ENCODE results near the gene CNIH4. TPM values are rescaled to one million over a fixed set of nuclear protein-coding genes. Genes with fewer than 3 reads are reported as not detected.

CNIH4 gene
- polyA plus RNA-seq, 1 of the 3 experiments (the other 2 are of a cell fraction): 37.7 TPM

DNA sequence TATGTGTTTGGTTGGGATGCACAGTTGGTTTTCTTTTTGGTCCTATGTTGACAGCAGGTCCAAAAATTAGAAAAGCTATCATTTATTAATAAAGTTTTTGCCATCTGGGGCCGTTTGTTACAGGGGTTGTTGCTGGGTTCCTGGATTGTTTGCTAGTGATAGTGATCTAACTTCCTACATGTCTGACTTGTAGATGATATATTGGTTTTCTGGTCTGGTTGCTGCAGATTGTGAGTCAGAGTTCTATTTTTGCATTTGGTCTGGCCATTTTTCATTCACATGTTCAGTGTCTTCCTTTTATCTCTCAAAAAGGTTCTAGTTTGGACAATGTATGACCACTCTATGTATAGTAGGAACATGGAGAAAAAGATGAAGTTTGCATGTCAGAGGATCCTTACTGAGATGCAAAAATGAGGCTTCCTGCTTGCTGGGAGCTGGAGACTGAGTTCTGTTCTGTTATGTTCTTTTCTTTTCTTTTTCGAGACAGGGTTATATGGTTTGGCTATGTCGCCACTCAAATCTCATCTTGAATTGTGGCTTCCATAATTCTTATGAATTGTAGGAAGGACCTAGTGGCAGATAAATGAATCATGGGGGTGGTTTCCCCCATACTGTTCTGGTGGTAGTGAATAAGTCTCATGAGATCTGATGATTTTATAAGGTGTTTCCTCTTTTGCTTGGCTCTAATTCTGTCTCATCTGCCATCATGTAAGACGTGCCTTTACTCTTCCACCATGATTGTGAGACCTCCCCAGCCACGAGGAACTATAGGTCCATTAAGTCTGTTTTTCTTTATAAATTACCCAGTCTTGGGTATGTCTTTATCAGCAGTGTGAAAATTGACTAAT lies 22.5 kb upstream of the CNIH4 start:
- DNase-seq: no peak
- WGBS (ENCODE audit: low lambda C conversion rate): 38% methylated on average over 5 of the region's 5 CpGs
- peak overlapping the region; percentile 61 for H3K9ac ChIP-seq
- H3K9me2 ChIP-seq: no peaks in the 10 kb centered on the region
- H2AFZ ChIP-seq (ENCODE audit: low read depth): peak overlapping the region; percentile 86
- peaks cover 7% of the 10 kb centered on the region for H3K79me2 ChIP-seq (ENCODE audit: insufficient read depth)
- ChIA-PET POLR2A (no interaction called here), CTCF (interaction anchor here (0.6 to 4.3 kb wide), 17 partner anchors 9 to 628 kb away, joined by 3 to 32 read pairs (median 4); partner anchors contain the start of gene FBXO28)
- H3K9me3 ChIP-seq: no peaks in the 10 kb centered on the region
- peaks cover 23% of the 10 kb centered on the region for H3F3A ChIP-seq (replicated peaks; ENCODE audit: insufficient read depth)
- H3K4me3 ChIP-seq (ENCODE audit: low read depth in 2 of 2, low read length in 1 of 2): peak overlapping the region in 1 of 2 experiments; percentile 35; a peak in 2 of 4 replicates
- H3K4me1 ChIP-seq (ENCODE audit: control insufficient read depth in 1 of 2, insufficient read depth in 2 of 2, low read depth in 1 of 2, low read length in 1 of 2): peaks cover 0 to 8% of the 10 kb centered on the region in 2 experiments; a peak in 3 of 4 replicates
- no peaks in the 10 kb centered on the region for H3K36me3 ChIP-seq (replicated peaks in 1 of 2; ENCODE audit: control insufficient read depth in 1 of 2, insufficient read depth in 2 of 2, low read length in 1 of 2)
- H3K4me2 ChIP-seq: peak overlapping the region; percentile 60
- H4K20me1 ChIP-seq (ENCODE audit: insufficient read depth): no peaks in the 10 kb centered on the region
- no peaks in the 10 kb centered on the region for H3K27me3 ChIP-seq (ENCODE audit: insufficient read depth)
- H3K27ac ChIP-seq (ENCODE audit: low read depth in 2 of 2, low read length in 1 of 2): peak overlapping the region; percentile 54 to 91; a peak in 3 of 4 replicates
- TF ChIP-seq TAF1 (IDR thresholded peaks at IDR 0.05; ENCODE audit: borderline replicate concordance, low read depth, low read length) (no peak), ELF1 (IDR thresholded peaks at IDR 0.05) (peak; percentile 23; the same call in 1 of the 2 replicates), RXRA (IDR thresholded peaks at IDR 0.05; ENCODE audit: borderline replicate concordance, low read depth) (peak; percentile 40; the same call in 1 of the 2 replicates), EP300 (IDR thresholded peaks at IDR 0.05; ENCODE audit: borderline replicate concordance in 1 of 2, low read depth in 1 of 2, low read length in 1 of 2) (0 out of 4 replicates have a peak, but pooled peaks of 1 of the 2 experiments have one; percentile 63), USF2 (IDR thresholded peaks at IDR 0.05; ENCODE audit: borderline replicate concordance, low read depth, low read length) (no peak), YY1 (IDR thresholded peaks at IDR 0.05; ENCODE audit: low read depth) (0 out of 2 replicates have a peak, but pooled peaks have one; percentile 26), CHD2 (IDR thresholded peaks at IDR 0.05; ENCODE audit: low read length, partially characterized antibody) (no peak), GATA2 (CRISPR knock-in tag; IDR thresholded peaks at IDR 0.05) (no peak), NFIC (IDR thresholded peaks at IDR 0.05; ENCODE audit: borderline replicate concordance) (peak; percentile 29; the same call in 1 of the 2 replicates), FOXM1 (IDR thresholded peaks at IDR 0.05; ENCODE audit: low read depth) (no peak), TCF12 (IDR thresholded peaks at IDR 0.05) (peak; percentile 77), GABPA (IDR thresholded peaks at IDR 0.05; ENCODE audit: low read depth) (no peak), FOXJ3 (CRISPR knock-in tag; IDR thresholded peaks at IDR 0.05) (no peak), MXI1 (IDR thresholded peaks at IDR 0.05; ENCODE audit: low read depth, low read length) (no peak), REST (IDR thresholded peaks at IDR 0.05; ENCODE audit: low read depth, low read length) (no peak), RFX5 (IDR thresholded peaks at IDR 0.05; ENCODE audit: low read length) (no peak), FOSL2 (IDR thresholded peaks at IDR 0.05; ENCODE audit: borderline replicate concordance, low read depth) (peak; percentile 83), JUND (IDR thresholded peaks at IDR 0.05) (peak; percentile 89), NRF1 (IDR thresholded peaks at IDR 0.05; ENCODE audit: low read depth, low read length) (no peak), POLR2AphosphoS5 (IDR thresholded peaks at IDR 0.05; ENCODE audit: low read depth, low read length) (peak; percentile 50; the same call in 1 of the 2 replicates), SMC3 (IDR thresholded peaks at IDR 0.05; ENCODE audit: low read depth, low read length) (no peak), MEF2A (IDR thresholded peaks at IDR 0.05; ENCODE audit: borderline replicate concordance, low read depth) (peak; percentile 100)
- TF ChIP-seq, protein P1, sequence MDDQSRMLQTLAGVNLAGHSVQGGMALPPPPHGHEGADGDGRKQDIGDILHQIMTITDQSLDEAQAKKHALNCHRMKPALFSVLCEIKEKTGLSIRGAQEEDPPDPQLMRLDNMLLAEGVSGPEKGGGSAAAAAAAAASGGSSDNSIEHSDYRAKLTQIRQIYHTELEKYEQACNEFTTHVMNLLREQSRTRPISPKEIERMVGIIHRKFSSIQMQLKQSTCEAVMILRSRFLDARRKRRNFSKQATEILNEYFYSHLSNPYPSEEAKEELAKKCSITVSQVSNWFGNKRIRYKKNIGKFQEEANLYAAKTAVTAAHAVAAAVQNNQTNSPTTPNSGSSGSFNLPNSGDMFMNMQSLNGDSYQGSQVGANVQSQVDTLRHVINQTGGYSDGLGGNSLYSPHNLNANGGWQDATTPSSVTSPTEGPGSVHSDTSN (IDR thresholded peaks at IDR 0.05): peak; percentile 97
- TF ChIP-seq, protein P2, sequence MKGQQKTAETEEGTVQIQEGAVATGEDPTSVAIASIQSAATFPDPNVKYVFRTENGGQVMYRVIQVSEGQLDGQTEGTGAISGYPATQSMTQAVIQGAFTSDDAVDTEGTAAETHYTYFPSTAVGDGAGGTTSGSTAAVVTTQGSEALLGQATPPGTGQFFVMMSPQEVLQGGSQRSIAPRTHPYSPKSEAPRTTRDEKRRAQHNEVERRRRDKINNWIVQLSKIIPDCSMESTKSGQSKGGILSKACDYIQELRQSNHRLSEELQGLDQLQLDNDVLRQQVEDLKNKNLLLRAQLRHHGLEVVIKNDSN (IDR thresholded peaks at IDR 0.05; ENCODE audit: borderline replicate concordance, low read depth): no peak
- TF ChIP-seq, protein P3, sequence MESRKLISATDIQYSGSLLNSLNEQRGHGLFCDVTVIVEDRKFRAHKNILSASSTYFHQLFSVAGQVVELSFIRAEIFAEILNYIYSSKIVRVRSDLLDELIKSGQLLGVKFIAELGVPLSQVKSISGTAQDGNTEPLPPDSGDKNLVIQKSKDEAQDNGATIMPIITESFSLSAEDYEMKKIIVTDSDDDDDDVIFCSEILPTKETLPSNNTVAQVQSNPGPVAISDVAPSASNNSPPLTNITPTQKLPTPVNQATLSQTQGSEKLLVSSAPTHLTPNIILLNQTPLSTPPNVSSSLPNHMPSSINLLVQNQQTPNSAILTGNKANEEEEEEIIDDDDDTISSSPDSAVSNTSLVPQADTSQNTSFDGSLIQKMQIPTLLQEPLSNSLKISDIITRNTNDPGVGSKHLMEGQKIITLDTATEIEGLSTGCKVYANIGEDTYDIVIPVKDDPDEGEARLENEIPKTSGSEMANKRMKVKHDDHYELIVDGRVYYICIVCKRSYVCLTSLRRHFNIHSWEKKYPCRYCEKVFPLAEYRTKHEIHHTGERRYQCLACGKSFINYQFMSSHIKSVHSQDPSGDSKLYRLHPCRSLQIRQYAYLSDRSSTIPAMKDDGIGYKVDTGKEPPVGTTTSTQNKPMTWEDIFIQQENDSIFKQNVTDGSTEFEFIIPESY (IDR thresholded peaks at IDR 0.05; ENCODE audit: borderline replicate concordance, low read depth): no peak
